Lung (tissue), 12 donors: ENCODE data around the gene TENM3. TPM values are rescaled to one million over a fixed set of nuclear protein-coding genes. Genes with fewer than 3 reads are reported as not detected.

Experiments used
- ATAC-seq: fragments of 200-7000 bp; cut with Tn5 transposase; one replicate; pipeline ENCODE4 v1.9.1; 2020; ENCODE audit warnings: moderate number of reproducible peaks; ENCODE audit not compliant: insufficient read depth, low FRiP score
- DNase-seq, 3 donors: peaks; one replicate each; pipeline ENCODE4 v3.0.0-alpha.2; 2013 to 2017
- H3K27ac ChIP-seq, 2 donors: one replicate each; pipeline ENCODE4 v1.5.1; 2013; ENCODE audit warnings: mild to moderate bottlenecking in 2 of 2, moderate library complexity in 2 of 2, control low read depth in 1 of 2, inconsistent platforms in 1 of 2, low read depth in 1 of 2, low read length in 1 of 2
- H3K27me3 ChIP-seq, 3 donors: one replicate each; pipeline ENCODE4 v1.5.1; 2013; ENCODE audit warnings: low read length in 2 of 3; ENCODE audit not compliant: control insufficient read depth in 3 of 3, insufficient read depth in 3 of 3
- H3K36me3 ChIP-seq, 4 donors: one replicate each; pipeline ENCODE4 v1.5.1; 2013; ENCODE audit warnings: low read length in 4 of 4, mild to moderate bottlenecking in 1 of 4, moderate library complexity in 1 of 4; ENCODE audit not compliant: control insufficient read depth in 4 of 4, insufficient read depth in 4 of 4
- H3K4me1 ChIP-seq, 5 donors: one replicate each; pipeline ENCODE4 v1.5.1; 2013; ENCODE audit warnings: low read length in 5 of 5, mild to moderate bottlenecking in 2 of 5, moderate library complexity in 1 of 5; ENCODE audit not compliant: control insufficient read depth in 5 of 5, insufficient read depth in 5 of 5
- H3K4me3 ChIP-seq: one replicate; pipeline ENCODE4 v1.5.1; 2013; ENCODE audit warnings: mild to moderate bottlenecking, control low read depth, moderate library complexity
- H3K9ac ChIP-seq, 2 donors: one replicate each; pipeline ENCODE4 v1.5.1; 2013; ENCODE audit warnings: low read length in 2 of 2, control low read depth in 1 of 2; ENCODE audit not compliant: insufficient read depth in 1 of 2
- H3K9me3 ChIP-seq, 4 donors: one replicate each; pipeline ENCODE4 v1.5.1; 2013; ENCODE audit warnings: low read length in 3 of 4, mild to moderate bottlenecking in 1 of 4, moderate library complexity in 1 of 4; ENCODE audit not compliant: control insufficient read depth in 4 of 4, insufficient read depth in 3 of 4
- WGBS, 2 donors: extraction: QIAGEN DNeasy Blood & Tissue Kit; methylation state at CpG; one replicate each; pipeline ENCODE4 v1.1.7; 2013; 5-methylcytosine and 5-hydroxymethylcytosine counted together
- polyA plus RNA-seq, 2 donors: library from polyadenylated mRNA; stranded (reverse); fragments of 200-250 nt; gene quantifications; one replicate each; pipeline ENCODE4 v1.2.1, GENCODE V29; 2013
- total RNA-seq, 2 donors: library from RNA; depleted of rRNA in 1 of 2; stranded (reverse); fragments of >200 nt in 1 of 2; gene quantifications; one replicate each; pipeline ENCODE4 v1.2.1, GENCODE V29; 2014 to 2021
- TF ChIP-seq, protein P1 (sequence below): IDR thresholded peaks from 2 replicates; pipeline ENCODE4 v1.5.1; 2012; ENCODE audit warnings: mild to moderate bottlenecking; ENCODE audit errors: control extremely low read depth, extremely low read depth
- donor health status: control.
- donor health status: control.
- donor health status: Bipolar disorder and iron deficiency.
- donor health status: healthy.
- donor health status: DM: yes; HTN: yes; CAD: no.

Gene TENM3
- total and polyA plus RNA-seq, 4 donors = 0.14 to 5.3 (median 2.2) TPM

DNA sequence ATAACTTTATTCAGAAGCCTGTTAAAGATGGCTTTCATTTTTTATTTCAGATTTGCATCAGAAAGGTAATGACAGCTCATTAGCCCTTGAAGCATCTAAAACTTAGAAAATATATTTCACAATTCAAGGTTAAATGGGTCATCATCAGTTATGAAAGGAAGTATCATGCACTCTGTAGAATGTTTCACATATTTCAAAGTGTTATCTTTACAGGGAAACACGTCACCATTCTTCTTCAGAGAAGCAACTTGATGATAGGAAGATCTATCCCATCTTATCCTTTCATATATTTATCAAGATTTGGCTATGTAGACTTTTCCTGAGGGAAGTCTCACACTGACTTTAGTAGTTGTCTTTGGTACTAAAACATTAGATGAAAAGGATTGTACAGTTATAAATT is 277.8 kb downstream of the TENM3 start:
- no peaks in the 10 kb centered on the region for H3K36me3 ChIP-seq
- TF ChIP-seq, protein P1, sequence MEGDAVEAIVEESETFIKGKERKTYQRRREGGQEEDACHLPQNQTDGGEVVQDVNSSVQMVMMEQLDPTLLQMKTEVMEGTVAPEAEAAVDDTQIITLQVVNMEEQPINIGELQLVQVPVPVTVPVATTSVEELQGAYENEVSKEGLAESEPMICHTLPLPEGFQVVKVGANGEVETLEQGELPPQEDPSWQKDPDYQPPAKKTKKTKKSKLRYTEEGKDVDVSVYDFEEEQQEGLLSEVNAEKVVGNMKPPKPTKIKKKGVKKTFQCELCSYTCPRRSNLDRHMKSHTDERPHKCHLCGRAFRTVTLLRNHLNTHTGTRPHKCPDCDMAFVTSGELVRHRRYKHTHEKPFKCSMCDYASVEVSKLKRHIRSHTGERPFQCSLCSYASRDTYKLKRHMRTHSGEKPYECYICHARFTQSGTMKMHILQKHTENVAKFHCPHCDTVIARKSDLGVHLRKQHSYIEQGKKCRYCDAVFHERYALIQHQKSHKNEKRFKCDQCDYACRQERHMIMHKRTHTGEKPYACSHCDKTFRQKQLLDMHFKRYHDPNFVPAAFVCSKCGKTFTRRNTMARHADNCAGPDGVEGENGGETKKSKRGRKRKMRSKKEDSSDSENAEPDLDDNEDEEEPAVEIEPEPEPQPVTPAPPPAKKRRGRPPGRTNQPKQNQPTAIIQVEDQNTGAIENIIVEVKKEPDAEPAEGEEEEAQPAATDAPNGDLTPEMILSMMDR = no peak
- H3K27me3 ChIP-seq = no peaks in the 10 kb centered on the region
- no peak overlapping the region for H3K27ac ChIP-seq
- no peak overlapping the region for H3K4me3 ChIP-seq
- ATAC-seq (no peak), DNase-seq (no peak)
- H3K9me3 ChIP-seq = no peaks in the 10 kb centered on the region
- 54 to 59% methylated on average over 1 of the region's 1 CpG for WGBS, 2 donors
- H3K9ac ChIP-seq = no peak overlapping the region
- no peaks in the 10 kb centered on the region for H3K4me1 ChIP-seq

- ATAC-seq = no peak
- H3K27me3 ChIP-seq = no peaks in the 10 kb centered on the region
- 88 to 89% methylated on average over 8 of the region's 8 CpGs for WGBS, 2 donors
- H3K9ac ChIP-seq = no peak overlapping the region
- H3K9me3 ChIP-seq = no peaks in the 10 kb centered on the region
- H3K4me3 ChIP-seq = no peak overlapping the region
- no peak overlapping the region for H3K27ac ChIP-seq
- TF ChIP-seq, protein P1 = no peak
- no peaks in the 10 kb centered on the region for H3K36me3 ChIP-seq
- DNase-seq = no peak
- peaks cover 0 to 12% (median 0%) of the 10 kb centered on the region in 5 donors for H3K4me1 ChIP-seq
These were observed 285.6 kb downstream of the TENM3 start for GRCh38 chr4:182528819-182529218.

- DNase-seq = no peak
- Histone ChIP-seq H3K27me3 (no peaks in the 10 kb centered on the region), H3K9me3 (no peaks in the 10 kb centered on the region), H3K36me3 (no peaks in the 10 kb centered on the region), H3K4me1 (peaks cover 0 to 12% (median 0%) of the 10 kb centered on the region in 5 donors), H3K4me3 (no peak overlapping the region), H3K9ac (no peak overlapping the region), H3K27ac (no peak overlapping the region)
- TF ChIP-seq, protein P1 = no peak
- ATAC-seq = no peak
- 83 to 85% methylated on average over 8 of the region's 8 CpGs for WGBS, 2 donors
These were observed 287.2 kb downstream of the TENM3 start for GRCh38 chr4:182530451-182530850.

GRCh38 chr4:182531555-182532162 is 288.5 kb downstream of the TENM3 start:
- no peak overlapping the region for H3K27ac ChIP-seq
- no peak for ATAC-seq
- H3K9ac ChIP-seq = no peak overlapping the region
- no peaks in the 10 kb centered on the region for H3K36me3 ChIP-seq
- TF ChIP-seq, protein P1 = no peak
- 79 to 87% methylated on average over 8 of the region's 8 CpGs for WGBS, 2 donors
- no peaks in the 10 kb centered on the region for H3K27me3 ChIP-seq
- no peaks in the 10 kb centered on the region for H3K9me3 ChIP-seq
- H3K4me1 ChIP-seq = peaks cover 0 to 12% (median 0%) of the 10 kb centered on the region in 5 donors
- DNase-seq = peak; percentile 27 to 37 (median 34)
- H3K4me3 ChIP-seq = no peak overlapping the region
